Activated T-helper 1 cell treated with anti-CD3 and anti-CD28 coated beads, Interleukin-2, amount 50 U/mL, for 16 hours (primary cell): ENCODE measurements around the gene LRP2.
"Not testable (repeated sequence)": the region's sequence is repeated elsewhere in the genome, so short reads cannot be mapped to it uniquely, and the experiment has no call there.

Experiments used
- DNase-seq, 2 donors: peaks; one replicate each; pipeline ENCODE4 v3.0.0-alpha.2; 2020; ENCODE audit warnings: low read depth in 1 of 2, low spot score in 1 of 2

LRP2 gene

DNA sequence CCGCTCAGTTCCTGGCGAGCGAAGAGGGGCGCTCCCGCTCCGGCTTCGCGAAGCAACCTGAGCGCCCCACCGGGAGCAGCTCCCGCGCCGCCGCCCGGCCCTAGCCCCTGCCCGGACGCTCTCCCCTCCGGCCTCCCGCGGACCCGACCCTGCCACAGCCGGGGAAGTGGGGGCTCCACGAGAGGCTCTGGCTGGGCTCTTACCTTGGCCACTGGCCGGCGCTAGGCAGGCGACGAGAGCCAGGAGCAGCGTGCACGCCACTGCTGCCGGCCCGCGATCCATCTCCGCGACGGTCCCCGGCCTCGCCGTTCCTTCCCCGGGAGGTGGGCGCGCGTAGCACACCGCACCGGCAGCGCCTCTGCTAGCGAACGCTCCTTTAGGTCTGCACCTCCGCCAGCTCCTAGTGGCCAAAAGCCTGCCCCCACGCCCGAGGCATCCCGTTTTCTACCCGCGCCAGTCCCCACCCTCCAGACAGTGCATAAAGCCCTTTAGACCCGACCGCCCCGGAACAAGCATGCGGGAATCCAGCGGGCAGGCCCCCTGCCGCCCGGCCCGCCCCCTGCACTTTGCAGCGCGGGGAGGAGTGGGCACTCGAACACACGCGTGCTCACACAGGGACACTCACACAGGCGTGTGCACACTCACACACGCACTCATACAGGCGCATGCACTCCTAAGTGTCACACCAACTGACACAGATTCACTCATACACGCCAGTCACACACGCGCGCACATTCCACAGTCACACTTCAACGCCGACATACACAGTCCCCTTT lies at the start of gene LRP2:
TSS of gene LRP2 (minus strand) at position 417 of the 776 bp plus-strand sequence. CDS start at position 282, 135 bp downstream.
- peak in 1 of 2 donors; percentile 5 for DNase-seq

DNA sequence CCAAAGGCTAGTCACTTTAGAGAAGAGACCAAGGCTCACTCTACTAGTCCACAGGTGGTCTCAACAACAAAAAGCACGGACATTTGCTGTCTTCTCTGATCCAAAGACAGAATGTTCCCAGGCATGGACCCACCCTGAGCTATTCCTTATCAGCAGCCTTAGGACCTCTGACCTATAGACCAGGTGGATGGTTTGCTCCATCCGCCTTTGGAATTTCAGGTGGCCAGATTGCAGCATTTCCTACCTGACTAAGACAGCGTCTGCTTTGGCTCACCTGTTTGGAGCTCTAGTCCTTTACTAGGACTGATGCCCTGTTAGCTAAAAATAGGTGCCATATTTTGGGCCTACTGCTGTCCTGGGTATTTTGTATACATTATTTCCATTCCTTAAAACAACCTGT lies 44.6 kb upstream of the LRP2 start:
- DNase-seq, result no peak

DNA sequence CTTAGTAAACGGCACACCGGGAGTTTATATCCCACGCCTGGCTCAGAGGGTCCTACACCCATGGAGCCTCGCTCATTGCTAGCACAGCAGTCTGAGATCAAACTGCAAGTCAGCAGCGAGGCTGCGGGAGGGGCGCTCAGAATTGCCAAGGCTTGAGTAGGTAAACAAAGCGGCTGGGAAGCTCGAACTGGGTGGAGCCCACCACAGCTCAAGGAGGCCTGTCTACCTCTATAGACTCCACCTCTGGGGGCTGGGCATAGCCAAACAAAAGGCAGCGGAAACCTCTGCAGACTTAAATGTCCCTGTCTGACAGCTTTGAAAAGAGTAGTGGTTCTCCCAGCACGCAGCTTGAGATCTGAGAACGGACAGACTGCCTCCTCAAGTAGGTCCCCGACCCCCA lies 37.2 kb upstream of the LRP2 start:
- DNase-seq, result not testable (repeated sequence)

DNA sequence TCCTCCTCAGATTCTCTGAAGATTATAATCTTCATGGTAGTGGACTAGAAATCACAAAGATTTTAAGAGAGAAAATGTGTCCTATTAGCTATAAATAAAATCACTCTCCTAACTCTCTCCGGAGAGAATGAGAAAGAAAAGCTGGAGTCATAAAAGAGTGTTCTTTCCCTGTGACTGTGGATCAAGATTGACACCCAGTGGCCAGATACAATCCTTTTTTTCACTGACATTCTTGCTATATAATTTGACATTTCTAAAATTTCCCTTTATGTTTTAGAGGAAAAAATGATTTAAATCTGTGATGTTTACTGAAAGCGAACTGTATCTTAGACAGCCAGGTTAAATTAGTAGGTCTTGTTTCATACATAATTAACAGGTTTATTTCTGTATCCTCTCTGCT lies 35.4 kb upstream of the LRP2 start:
- DNase-seq, result no peak

DNA sequence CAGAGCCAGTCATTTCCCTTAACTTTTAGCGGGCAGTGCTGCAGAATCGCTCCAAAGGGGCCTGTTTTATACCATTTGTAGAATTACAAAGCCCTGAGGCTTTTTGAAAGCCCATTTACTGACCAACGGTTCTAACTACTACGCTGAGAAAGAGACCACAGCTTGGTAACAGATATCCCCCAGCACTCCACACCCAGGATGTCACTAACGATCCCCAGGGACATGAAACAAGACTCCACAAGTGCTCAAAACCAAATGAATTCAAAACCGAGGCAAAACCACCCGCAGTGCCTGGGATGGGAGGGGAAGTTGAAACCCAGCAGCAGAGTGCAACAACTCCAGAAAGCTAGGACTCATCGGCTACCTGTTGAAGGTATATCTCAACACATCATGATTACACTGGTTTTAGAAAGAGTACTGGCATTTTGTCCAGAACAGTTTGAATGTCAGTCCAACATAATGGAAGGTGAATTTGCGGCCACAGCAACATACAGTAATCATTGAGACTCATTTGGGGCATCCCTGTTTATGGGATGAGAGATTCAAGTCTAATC lies 33.6 kb upstream of the LRP2 start:
- no peak for DNase-seq

DNA sequence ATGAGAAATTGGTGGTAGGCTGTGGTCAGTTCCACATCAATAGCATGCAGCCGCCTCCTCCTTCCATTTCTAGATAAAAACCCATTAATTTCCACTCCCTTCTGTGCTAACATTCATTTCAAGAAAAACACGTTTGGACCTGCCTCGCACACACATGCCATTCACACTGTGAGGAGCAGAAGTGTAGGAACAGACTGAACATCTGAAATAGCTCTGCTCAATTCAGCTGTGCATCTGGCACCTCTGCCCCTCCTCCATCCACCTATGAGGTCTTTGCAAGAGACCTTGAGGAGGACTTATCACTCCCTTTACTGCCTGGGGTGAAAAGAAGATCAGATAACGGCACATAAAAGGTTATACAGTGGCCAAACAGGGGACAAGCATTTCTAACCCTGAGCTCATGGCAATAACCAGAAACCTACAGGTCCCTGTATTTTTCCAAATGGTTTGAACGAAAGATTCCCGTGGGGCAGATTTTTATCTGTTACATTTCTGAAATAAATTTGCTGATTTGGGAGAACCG lies 30.8 kb upstream of the LRP2 start:
- no peak for DNase-seq

DNA sequence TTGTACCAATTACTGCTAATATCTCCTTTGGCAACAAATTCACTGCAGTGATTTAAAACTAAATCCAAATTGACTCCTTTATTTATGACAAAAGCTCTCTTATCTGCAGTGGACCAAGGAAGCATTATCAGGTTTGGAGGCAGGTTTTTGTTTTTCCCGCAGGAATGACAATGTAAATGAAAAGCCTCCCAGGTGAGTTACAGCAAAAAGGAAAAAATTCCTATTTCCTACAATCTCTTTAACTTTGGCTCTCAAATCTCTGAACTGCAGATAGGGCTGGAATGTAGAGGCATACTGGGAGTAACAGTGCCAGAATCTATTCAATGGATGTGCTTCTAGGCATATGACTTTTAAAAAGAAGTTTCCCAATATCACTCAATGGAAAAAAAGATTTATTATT lies 28.9 kb upstream of the LRP2 start:
- DNase-seq, result no peak

DNA sequence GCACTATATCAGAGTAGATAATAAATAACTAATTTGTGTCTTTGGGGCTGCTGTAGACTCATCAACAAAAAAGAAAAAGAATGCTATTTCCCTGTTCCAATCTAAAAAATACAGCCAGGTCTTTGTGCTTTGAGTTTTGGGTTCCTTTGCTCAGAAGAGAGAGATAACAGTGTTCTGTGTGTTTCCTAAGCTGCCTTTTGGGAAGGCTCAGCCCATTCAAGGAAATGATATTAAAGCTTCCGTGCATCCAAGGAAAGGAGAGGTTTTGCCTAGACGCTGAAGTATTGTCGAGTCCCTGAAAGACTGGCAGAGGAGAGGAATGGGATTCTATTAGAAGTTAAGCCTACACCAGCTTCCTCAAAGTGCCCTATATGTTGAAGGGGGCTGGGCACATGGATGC lies 25.8 kb upstream of the LRP2 start:
- no peak for DNase-seq

DNA sequence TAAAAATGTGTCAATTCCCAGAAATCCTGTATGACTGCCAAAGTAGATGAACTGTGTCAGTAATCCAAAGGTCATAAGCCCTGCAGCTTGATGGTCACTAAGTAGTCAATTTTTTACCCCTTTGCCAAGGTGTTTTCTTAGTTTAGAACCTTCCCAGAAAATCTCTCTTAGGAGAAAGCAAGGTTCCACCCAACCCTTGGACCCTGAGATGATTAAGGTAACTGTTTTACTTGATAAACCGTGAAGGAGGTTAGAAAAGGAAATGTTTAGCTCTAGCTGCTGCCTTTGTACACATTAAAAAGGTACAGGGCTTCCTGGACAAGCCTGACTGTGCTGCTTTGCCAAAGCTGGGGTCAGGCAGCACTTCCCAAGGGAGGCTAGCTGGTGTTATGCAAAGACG lies 24.4 kb upstream of the LRP2 start:
- DNase-seq, result no peak

DNA sequence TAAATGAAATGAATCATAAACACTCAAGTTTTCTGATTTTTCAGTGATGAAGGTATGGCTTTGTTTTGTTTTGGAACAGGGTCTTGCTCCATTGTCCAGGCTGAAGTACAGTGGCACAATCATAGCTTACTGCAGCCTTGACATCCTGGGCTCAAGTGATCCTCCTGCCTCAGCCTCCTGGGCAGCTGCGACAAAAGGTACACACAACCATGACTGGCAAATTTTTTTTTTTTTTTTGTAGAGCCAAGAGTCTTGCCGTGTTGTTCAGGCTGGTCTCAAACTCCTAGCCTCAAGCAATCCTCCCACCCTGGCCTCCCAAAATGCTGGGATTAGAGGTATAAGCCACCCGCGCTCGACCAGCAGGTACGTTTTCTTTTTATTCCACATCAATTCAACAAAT lies 22.5 kb upstream of the LRP2 start:
- DNase-seq, result no peak

DNA sequence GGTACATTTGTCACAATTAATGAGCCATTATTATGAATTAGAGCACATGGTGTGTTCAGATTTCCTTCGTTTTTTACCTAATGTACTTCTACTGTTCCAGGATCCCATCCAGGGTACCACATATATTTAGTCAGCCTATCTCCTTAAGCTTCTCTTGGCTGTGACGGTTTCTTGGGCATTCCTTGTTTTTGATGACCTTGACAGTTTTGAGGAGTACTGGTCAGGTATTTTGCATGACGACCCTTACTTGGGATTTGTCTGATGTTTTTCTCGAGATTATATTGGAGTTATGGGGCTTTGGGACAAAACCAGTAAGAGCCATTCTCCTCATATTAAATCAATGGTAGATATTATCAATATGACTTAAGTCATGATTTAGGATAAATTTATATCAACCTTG lies 10.2 kb upstream of the LRP2 start:
- DNase-seq, result no peak

DNA sequence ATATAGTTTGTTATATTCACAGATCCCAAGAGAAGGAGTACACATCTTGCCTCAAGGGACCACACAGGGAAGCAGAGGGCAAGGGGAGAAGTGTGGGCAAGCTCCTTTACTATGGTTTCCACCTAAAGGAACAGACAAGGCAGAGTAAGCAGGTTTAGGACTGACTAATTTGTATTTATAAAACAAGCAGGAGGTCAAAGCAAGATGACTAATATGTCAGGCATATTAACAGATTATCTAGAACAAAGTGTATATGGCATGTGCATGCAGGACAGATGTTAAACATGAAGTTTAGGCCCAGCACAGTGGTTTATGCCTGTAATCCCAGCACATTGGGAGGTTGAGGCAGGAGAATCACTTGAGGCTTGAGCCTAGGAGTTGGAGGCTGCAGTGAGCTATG lies 3.7 kb upstream of the LRP2 start:
- DNase-seq, result no peak

DNA sequence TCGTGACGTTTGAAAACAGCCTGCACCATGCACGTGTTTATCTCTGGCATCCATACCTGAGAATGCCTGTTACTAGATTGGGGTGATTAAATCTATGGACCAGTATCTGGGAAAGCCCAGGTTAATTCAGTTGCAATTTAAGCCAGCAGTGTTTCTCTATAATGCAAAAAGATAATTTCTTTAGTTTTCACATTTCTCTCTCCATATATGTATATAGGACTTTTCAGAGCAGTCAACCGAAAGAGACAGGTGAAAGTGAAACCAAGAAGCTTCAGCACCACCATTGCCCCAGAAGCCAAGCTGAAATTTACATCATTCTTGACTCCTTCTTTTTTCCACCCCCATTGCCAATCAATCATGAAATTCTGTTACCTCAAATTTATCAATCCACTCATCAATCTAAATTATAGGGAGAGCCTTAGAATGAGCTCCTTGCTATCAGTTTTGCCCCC lies 2.7 kb upstream of the LRP2 start:
- DNase-seq, result no peak

DNA sequence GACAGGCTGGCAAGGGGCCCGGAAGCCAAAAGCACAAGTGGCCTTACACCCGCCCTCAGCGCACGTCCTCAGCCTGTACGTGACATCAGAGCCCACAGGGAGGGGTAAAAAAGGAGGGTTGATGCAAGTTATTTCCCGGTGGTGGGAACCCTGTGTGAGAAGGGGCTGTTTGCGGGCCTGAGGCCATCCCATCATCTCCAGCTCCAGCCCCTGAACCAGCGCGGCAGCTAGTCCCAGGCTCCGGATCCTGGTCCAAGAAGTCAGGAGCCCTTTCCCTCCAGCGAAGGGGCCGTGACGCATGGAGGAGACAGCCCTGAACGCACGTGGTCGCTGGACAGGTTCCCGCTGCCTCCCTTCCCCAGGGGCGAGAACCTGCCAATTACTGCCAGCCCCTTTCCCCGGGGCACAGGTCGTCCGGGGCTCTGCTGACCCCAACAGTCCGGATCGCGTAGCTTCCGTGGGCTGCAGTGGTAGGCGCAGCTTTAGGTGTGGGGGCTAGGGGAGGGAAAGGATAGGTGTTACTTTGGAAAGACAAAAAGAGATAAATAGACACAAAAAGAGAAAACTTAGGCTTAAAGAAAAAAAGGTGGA lies 1.3 kb upstream of the LRP2 start:
- DNase-seq, result no peak

DNA sequence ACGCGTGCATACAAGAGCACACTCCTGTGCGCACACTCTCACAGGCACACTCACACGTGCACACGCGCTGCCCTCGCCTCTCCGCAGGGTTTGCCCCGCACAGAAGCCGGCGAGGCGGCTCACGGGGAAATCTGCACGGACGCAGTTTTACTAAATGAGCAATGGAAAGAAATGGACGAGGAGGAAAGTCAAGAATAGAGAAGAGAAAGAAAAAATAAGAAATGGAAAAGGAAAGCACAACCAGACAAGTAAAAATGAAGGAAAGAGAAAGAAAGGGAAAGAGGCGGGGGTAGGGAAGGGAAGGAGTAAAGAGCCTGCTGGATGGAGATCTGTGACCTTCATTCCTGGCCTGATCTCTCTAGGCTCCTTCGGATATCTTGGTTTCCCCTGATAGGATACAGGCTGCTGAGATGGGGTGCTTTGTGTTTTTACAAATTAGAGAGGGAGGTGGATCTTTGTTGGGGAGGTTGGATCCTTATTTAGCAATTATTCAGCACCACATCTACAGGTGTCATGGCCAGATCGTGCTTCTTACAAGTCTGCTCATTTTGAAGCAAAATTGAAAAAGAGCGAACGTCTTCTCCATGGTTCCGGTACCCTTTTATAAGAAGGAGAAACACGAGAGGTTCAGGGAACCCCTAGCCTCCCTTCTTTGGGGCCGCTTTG lies 693 bp upstream of the LRP2 start:
- DNase-seq, result no peak

DNA sequence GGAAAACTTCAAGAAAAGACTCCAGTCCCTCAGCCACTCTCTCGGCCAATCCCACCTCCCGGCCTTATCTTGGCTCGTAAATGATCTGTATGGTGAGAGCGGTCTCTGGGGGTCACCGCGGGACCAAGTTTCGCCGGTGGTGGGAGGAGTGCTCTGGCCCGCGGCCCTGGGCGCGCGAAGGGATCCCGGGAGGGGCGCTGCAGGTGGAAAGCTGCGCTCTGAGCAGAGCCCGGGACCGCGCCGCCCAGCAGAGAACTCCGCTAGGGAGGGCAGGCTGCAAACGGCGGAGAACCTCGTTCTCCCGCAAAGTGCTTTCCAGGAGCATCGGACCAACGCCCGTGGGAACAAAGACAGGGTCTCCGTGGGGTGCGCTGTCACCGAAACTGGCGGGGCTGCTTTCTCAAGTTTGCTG lies 622 bp downstream of the LRP2 start:
- no peak for DNase-seq

DNA sequence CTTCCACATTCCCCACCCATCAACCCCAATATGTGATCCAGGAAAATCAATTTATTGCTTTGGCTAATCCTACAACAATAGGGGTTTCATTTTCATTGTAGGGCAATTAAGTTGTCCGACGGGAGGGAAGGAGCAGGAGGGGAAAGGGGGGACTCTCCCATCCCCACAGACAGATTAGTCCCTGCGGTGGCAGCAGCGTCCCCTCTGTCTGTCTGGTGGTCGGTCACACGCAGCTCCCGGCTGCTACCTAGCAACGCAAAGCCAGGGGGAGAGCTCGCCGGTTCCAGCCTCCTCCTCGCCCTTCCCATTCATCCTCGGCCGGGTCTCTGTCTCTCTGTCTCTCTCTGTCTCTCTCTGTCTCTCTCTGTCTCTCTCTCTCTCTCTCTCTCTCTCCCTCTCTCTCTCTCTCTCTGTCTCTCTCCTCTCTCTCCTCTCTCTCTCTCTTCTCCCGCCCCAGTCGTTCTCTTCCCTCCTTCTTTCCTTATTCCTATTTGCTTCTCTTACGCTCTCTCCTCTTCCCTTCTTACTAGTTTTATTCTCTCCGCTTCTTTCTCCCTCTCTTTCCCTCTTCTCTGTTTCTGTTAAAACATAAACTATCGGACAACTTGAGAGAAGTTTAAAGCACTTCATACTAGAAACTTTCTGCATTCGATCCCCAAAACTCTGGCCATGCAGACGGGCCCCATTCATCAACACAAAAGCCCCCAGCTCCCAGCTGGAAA lies 1.2 kb downstream of the LRP2 start:
- DNase-seq, result no peak

DNA sequence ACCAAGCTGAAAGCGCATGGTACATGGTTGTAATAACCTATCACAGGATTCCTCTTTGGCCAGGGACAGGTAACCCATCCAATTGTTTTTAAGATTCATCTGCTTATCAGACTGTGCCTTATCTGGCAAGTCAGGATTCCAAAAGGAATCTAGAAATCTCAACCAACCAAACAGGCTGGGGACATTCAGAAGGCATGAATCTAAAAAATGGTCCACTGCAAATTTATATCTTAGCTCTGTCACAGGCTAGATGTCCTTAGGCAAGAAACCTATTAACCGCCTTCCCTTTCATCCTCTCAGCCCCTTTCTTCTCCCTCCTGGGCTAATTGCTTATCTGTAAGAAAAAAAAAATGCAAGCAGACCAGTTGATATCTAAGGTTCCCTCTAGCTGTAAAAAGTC lies 4.3 kb downstream of the LRP2 start:
- no peak for DNase-seq

DNA sequence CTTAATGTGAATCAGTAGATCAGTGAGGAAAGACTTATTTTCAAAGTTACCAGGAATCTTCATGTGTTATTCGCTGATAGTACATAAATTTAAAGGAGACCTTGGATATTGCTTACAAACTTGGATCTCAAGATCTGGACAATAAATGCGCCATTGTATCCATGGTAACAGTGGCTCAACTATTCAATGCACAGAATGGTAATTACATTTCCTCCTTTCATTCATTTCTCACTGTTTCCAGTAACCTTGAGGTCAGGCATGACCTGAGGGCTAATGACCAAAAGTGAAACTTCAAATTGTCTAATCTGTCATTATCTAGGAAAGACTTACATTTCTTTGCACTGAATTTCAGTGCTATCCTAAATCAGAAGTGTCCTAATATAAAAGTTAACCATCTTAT lies 8.1 kb downstream of the LRP2 start:
- DNase-seq, result no peak

DNA sequence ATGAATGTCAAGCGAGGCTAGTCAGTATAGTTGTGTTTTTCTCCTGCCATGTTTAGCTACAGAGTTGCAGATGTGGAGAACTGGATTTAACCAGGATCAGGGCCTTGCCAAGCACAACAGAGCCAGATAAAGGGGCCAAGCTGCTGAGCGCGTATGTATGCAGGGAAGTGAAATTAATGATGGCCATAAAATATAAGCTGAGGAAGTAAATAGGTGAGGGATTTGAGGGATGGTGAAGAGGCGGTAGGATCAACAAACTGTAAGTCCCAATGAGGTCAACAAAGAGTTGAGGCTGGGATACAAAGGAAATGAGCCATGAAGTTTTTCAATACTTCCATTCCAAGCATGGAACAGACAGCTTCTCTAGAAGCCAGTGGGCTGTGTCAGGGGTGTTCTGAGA lies 10.6 kb downstream of the LRP2 start:
- DNase-seq, result no peak

DNA sequence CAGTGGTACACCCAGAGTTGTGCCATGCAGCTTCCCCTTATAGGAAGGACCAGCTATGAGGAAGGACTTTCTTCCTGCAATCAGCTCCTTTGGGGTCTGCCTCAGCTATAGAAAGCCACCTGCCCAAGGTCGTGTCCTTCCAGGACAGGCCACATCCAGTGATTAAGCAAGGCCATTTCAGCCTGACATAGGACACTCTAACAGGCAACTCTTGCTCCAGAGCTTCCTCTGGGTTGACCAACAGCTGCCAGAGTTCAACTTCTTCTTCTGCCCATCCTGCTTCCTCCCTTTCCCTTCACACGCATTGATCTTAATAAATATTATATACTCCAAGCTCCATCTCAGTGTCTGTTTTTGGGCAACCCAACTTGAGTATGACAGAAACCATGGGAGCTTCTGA lies 12.8 kb downstream of the LRP2 start:
- no peak for DNase-seq
